Cardiac fibroblast (primary cell): ENCODE data around the gene RGL1.
A peak's percentile ranks its signal among the peaks of the same experiment; 100 is the strongest.

Experiments
- DNase-seq, 2 donors: peaks; one replicate each; pipeline versions ENCODE4 v3.0.0 to v3.0.0-alpha.2; 2010; ENCODE audit warnings: low read depth in 2 of 2
- H3K4me3 ChIP-seq, 2 donors: replicated peaks in 1 of 2; 1 replicate in 1 of 2; 2 replicates in 1 of 2; pipeline ENCODE4 v1.5.1; 2011; ENCODE audit warnings: low read depth in 2 of 2, low read length in 2 of 2, mild to moderate bottlenecking in 2 of 2, moderate library complexity in 1 of 2
- CTCF ChIP-seq: IDR thresholded peaks from one replicate; pipeline ENCODE4 v1.5.1; 2011; ENCODE audit warnings: low read depth, mild to moderate bottlenecking, low read length, inconsistent platforms

RGL1 gene

GRCh38 chr1:183957216-183957830 is 152.4 kb downstream of the RGL1 start:
- no peak for TF ChIP-seq CTCF
- no peak for DNase-seq
- H3K4me3 ChIP-seq: no peak overlapping the region

DNA sequence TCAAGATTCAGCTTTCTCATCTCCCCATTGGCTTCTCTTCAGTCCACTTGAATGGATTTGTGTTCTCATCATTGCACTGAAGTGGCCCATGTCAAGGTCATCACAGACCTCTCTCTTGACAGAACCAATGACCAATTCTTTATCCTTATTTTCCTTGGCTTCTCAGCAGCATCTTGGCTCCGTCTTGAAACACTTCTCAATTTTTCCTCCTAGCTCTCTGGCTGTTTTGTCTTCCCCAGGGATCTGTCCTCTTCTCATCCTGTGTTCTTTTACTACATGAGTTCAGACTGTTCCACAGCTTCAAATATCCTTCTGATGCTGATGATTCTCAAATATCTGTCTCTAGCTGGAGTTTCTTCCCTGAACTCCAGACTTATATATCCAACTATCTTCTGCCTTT is 154.0 kb downstream of the RGL1 start:
- peak in 1 of 2 donors; percentile 39 for DNase-seq
- no peak overlapping the region for H3K4me3 ChIP-seq
- no peak for TF ChIP-seq CTCF

GRCh38 chr1:183961132-183961531 is 156.2 kb downstream of the RGL1 start:
- no peak for DNase-seq
- TF ChIP-seq CTCF: no peak
- no peak overlapping the region for H3K4me3 ChIP-seq

- TF ChIP-seq CTCF: no peak
- DNase-seq: no peak
- no peak overlapping the region for H3K4me3 ChIP-seq
Observed at GRCh38 chr1:183962903-183963302, 158.0 kb downstream of the RGL1 start.

DNA sequence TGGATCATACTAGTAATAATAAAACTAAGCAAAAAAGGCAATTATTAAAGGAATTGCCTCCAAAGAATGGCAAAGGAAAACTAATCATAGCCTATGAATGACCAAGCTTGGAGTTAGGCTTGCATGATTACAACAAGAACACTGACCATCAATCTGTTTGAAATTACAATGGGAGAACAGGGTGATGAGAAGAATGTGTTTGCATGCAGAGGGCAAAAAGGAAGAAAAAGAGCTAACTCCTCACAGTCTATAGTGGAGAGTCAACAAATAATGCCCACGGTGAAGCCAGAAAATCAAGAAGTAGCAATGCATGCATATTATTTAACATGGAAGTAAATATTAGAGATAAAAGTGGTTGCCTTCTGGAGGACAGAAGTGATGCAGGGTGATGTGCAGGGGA is 160.8 kb downstream of the RGL1 start:
- no peak overlapping the region for H3K4me3 ChIP-seq
- DNase-seq: no peak
- no peak for TF ChIP-seq CTCF

DNA sequence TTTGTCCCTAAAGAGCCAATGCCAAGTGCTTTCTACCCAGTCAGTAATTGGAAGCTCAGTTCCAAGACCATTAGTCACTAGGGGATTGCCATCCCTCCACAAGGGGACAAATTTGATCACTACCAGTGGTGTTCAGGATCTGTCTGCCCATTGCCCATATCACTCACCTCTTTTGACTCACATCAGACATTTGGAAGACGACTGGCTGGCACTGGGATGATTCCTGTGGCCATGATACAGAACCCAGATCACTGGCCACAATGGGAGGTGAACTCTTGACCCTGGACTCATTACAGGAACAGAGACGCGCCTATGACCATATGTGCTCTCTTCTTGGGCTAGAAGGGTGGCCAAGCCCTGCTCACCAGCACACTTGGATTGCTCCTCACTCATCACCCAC is 161.6 kb downstream of the RGL1 start:
- no peak overlapping the region for H3K4me3 ChIP-seq
- no peak for TF ChIP-seq CTCF
- DNase-seq: no peak

- TF ChIP-seq CTCF: no peak
- H3K4me3 ChIP-seq: no peak overlapping the region
- DNase-seq: no peak
Observed at GRCh38 chr1:183967914-183968313, 163.0 kb downstream of the RGL1 start.
